ENCODE measurements around the gene NOL11. TPM values are rescaled to one million over a fixed set of nuclear protein-coding genes. Genes with fewer than 3 reads are reported as not detected.

NOL11 gene
- total RNA-seq, 1 donor from 2014 or later: 37.0 TPM

Other genes with a start within 250 kb of the NOL11 start
- gene BPTF, start 107.6 kb downstream of the NOL11 start, total RNA-seq: 154 TPM

Data from sciatic nerve (tissue), 1 donor.